Ishikawa (cell line): Measurements from ENCODE around the gene ADAMTS18.
A peak's percentile ranks its signal among the peaks of the same experiment; 100 is the strongest.

Experiments
- CEBPB ChIP-seq: IDR thresholded peaks from 2 replicates; pipeline ENCODE4 v1.6.1; 2012
- CREB1 ChIP-seq: IDR thresholded peaks from 2 replicates; pipeline ENCODE4 v1.6.1; 2012; ENCODE audit warnings: low read depth
- EGR1 ChIP-seq: IDR thresholded peaks from 2 replicates; pipeline ENCODE4 v1.6.1; 2012
- EP300 ChIP-seq: IDR thresholded peaks from 2 replicates; pipeline ENCODE4 v1.6.1; 2012; ENCODE audit warnings: borderline replicate concordance
- FOXM1 ChIP-seq: IDR thresholded peaks from 2 replicates; pipeline ENCODE4 v1.6.1; 2012; ENCODE audit warnings: low read depth, borderline replicate concordance
- NFIC ChIP-seq: IDR thresholded peaks from 2 replicates; pipeline ENCODE4 v1.6.1; 2012
- RAD21 ChIP-seq: IDR thresholded peaks from 2 replicates; pipeline ENCODE4 v1.6.1; 2012; ENCODE audit warnings: low read depth
- REST ChIP-seq: IDR thresholded peaks from 2 replicates; pipeline ENCODE4 v1.6.1; 2012; ENCODE audit warnings: low read depth, mild to moderate bottlenecking
- TAF1 ChIP-seq: IDR thresholded peaks from 2 replicates; pipeline ENCODE4 v1.6.1; 2012; ENCODE audit warnings: low read depth, mild to moderate bottlenecking
- TCF12 ChIP-seq: IDR thresholded peaks from 2 replicates; pipeline ENCODE4 v1.6.1; 2012; ENCODE audit warnings: low read depth
- TEAD4 ChIP-seq: IDR thresholded peaks from 2 replicates; pipeline ENCODE4 v1.6.1; 2012
- YY1 ChIP-seq: IDR thresholded peaks from 2 replicates; pipeline ENCODE4 v1.6.1; 2012; ENCODE audit warnings: low read depth
- ZBTB7A ChIP-seq: IDR thresholded peaks from 2 replicates; pipeline ENCODE4 v1.6.1; 2012; ENCODE audit warnings: low read depth
- TF ChIP-seq, protein P1 (sequence below): IDR thresholded peaks from 2 replicates; pipeline ENCODE4 v1.6.1; 2012
- TF ChIP-seq, protein P2 (sequence below): IDR thresholded peaks from 2 replicates; pipeline ENCODE4 v1.6.1; 2012

ADAMTS18 gene

DNA sequence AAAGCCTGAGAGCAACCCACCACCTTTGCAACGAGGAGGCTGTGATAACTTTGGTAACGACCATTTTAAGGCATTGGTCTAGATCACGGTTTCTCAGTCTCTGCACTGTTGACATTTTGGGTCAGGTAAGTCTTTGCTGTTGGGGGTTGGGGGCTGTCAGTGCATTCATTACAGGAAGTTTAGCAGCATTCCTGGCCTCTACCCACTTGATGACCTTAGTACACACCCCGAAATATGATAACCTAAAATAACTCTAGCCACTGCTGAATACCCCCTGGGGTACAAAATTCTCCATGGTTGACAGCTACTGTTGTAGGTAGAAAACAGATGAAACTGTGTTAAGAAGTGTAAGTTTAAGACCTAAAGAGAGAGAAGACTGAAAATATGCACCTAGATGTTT, 36.3 kb downstream of the ADAMTS18 start:
- peak; percentile 17; the same call in 1 of the 2 replicates for TF ChIP-seq RAD21
- TF ChIP-seq ZBTB7A, result no peak
- peak; percentile 62 for TF ChIP-seq NFIC
- TF ChIP-seq, protein P1, sequence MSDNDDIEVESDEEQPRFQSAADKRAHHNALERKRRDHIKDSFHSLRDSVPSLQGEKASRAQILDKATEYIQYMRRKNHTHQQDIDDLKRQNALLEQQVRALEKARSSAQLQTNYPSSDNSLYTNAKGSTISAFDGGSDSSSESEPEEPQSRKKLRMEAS, result no peak
- no peak for TF ChIP-seq REST
- peak; percentile 50; the same call in 1 of the 2 replicates for TF ChIP-seq FOXM1
- peak; percentile 74 for TF ChIP-seq TCF12
- TF ChIP-seq EP300, result peak; percentile 81
- peak; percentile 85 for TF ChIP-seq TEAD4
- TF ChIP-seq YY1, result no peak

- TF ChIP-seq EP300 (no peak), CREB1 (no peak), REST (no peak), TCF12 (no peak), FOXM1 (no peak), TAF1 (no peak), EGR1 (no peak), RAD21 (no peak), YY1 (no peak), NFIC (no peak), TEAD4 (no peak)
These were observed 38.4 kb downstream of the ADAMTS18 start for GRCh38 chr16:77396461-77396860.

- TF ChIP-seq EGR1 (no peak), TAF1 (no peak), EP300 (no peak), YY1 (no peak), TEAD4 (no peak), REST (no peak), NFIC (no peak), CEBPB (no peak), FOXM1 (no peak), RAD21 (no peak), TCF12 (no peak), CREB1 (no peak), ZBTB7A (no peak)
- TF ChIP-seq, protein P2, sequence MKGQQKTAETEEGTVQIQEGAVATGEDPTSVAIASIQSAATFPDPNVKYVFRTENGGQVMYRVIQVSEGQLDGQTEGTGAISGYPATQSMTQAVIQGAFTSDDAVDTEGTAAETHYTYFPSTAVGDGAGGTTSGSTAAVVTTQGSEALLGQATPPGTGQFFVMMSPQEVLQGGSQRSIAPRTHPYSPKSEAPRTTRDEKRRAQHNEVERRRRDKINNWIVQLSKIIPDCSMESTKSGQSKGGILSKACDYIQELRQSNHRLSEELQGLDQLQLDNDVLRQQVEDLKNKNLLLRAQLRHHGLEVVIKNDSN, result no peak
- TF ChIP-seq, protein P1, result no peak
These were observed 40.1 kb downstream of the ADAMTS18 start for GRCh38 chr16:77394699-77395098.

DNA sequence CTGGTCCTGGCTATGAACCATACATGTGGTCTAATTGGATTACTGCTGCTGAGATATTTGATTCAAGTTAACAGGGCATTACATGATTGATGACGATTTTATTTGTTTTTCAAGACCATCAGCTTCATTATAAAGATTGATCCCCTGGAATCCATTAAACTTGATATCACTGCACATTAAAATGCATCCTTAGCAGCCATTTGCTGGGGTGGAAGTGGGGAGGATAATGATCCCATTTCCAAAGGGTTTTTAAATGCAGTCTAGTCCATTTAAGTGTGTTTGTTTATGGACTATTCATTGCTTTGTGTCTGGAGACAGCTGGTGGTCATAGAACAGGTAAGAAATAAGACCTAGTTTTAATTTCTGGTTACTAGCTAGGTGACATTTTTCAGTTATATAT, 40.9 kb downstream of the ADAMTS18 start:
- TF ChIP-seq FOXM1 (no peak), YY1 (no peak), TEAD4 (no peak), CEBPB (no peak), ZBTB7A (no peak)
- TF ChIP-seq, protein P2, result no peak

DNA sequence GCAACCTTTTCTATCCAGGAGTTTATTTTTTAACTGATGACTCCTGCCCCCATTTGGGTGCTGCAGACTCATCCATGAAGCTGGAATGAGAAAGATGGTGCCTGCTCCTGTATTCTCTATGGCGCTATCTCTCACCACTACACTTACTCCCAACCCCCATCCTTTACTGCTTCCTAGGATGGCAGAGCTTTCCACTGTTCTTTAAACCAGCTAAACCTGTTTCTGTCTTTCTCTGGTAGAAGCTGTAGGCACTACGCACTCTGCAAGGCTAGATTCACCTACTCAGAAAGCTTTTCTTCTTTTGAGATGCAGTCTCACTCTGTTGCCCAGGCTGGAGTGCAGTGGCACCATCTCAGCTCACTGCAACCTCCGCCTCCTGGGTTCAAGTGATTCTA, 47.0 kb downstream of the ADAMTS18 start:
- TF ChIP-seq REST, result no peak
- TF ChIP-seq, protein P1, result no peak
- TF ChIP-seq EP300, result no peak
- peak; percentile 11; the same call in 1 of the 2 replicates for TF ChIP-seq RAD21
- no peak for TF ChIP-seq CREB1
- TF ChIP-seq CEBPB, result no peak
- no peak for TF ChIP-seq TAF1
- no peak for TF ChIP-seq FOXM1
